K562 (cell line): ENCODE data around the gene ZBTB48. TPM values are rescaled to one million over a fixed set of nuclear protein-coding genes. Genes with fewer than 3 reads are reported as not detected.

Experiments
- ARHGAP35 ChIP-seq: fragments of 450-650 bp; IDR thresholded peaks from 2 replicates; pipeline ENCODE4 v1.6.1; 2018; ENCODE audit not compliant: partially characterized antibody
- BDP1 ChIP-seq: IDR thresholded peaks from 3 replicates; pipeline ENCODE4 v1.6.1; 2011; ENCODE audit not compliant: insufficient read length, insufficient read depth
- MCM3 ChIP-seq: fragments of 450-650 bp; IDR thresholded peaks from 2 replicates; pipeline ENCODE4 v1.6.1; 2016
- MYNN ChIP-seq, 2 experiments: sonication (generic); formaldehyde crosslinking in 1 of 2; IDR thresholded peaks; 2 replicates each; pipeline versions ENCODE4 v1.5.0 to v1.6.1; 2016 to 2020; ENCODE audit warnings: antibody characterized with exemption in 1 of 2, missing genetic modification reagents in 1 of 2
- NCOA2 ChIP-seq, 2 experiments: fragments of 450-650 bp; IDR thresholded peaks; 2 replicates each; pipeline ENCODE4 v1.6.1; 2018; ENCODE audit warnings: mild to moderate bottlenecking in 2 of 2, moderate library complexity in 1 of 2; ENCODE audit not compliant: partially characterized antibody in 2 of 2
- NR4A1 ChIP-seq, 2 experiments: fragments of 250-450 bp in 1 of 2; fragments of 450-650 bp in 1 of 2; sonication (Bioruptor Pico) in 1 of 2; IDR thresholded peaks; 2 replicates each; pipeline versions ENCODE4 v1.4.0 to v1.6.1; 2016 to 2020; ENCODE audit warnings: mild to moderate bottlenecking in 2 of 2, missing compliant biosample characterization in 1 of 2, missing genetic modification characterization in 1 of 2, moderate library complexity in 1 of 2
- PHB2 ChIP-seq: fragments of 450-650 bp; IDR thresholded peaks from 2 replicates; pipeline ENCODE4 v1.6.1; 2017; ENCODE audit warnings: low read depth
- RBFOX2 ChIP-seq: fragments of 200-400 bp; formaldehyde crosslinking; IDR thresholded peaks from 2 replicates; pipeline ENCODE4 v1.6.1; 2017; ENCODE audit warnings: low read depth, mild to moderate bottlenecking, low read length, moderate library complexity
- TOE1 ChIP-seq, 2 experiments: fragments of 450-650 bp in 1 of 2; sonication (generic) in 1 of 2; formaldehyde crosslinking in 1 of 2; IDR thresholded peaks; 2 replicates each; pipeline versions ENCODE4 v1.7.1 to v1.8.0; 2016 to 2022; ENCODE audit warnings: borderline replicate concordance in 2 of 2, mild to moderate bottlenecking in 2 of 2, antibody characterized with exemption in 1 of 2, inconsistent platforms in 1 of 2, low read depth in 1 of 2, missing genetic modification reagents in 1 of 2, moderate library complexity in 1 of 2
- ZBTB2 ChIP-seq: fragments of 450-650 bp; IDR thresholded peaks from 2 replicates; pipeline ENCODE4 v1.6.1; 2016; ENCODE audit warnings: antibody characterized with exemption
- ZHX1 ChIP-seq: fragments of 150-350 bp; conservative IDR thresholded peaks from 2 replicates; pipeline ENCODE4 v1.6.1; 2014; ENCODE audit warnings: low read length
- polyA plus RNA-seq, 8 experiments: library from polyadenylated mRNA; depleted of rRNA in 4 of 8; stranded (reverse) in 5 of 8; unstranded in 3 of 8; fragments of >200 nt; fragmentation: Nextera tagmentation in 2 of 8; fragmentation: Illumina TruSeq in 1 of 8; extraction: Ambion mirVana in 2 of 8; extraction: Trizol in 1 of 8; gene quantifications; 2 replicates each; pipeline versions ENCODE4 v1.2.1 to v1.2.3, GENCODE V29; 2011 to 2014; ENCODE audit warnings: inconsistent platforms in 1 of 8, missing spikeins in 1 of 8
- total RNA-seq, 7 experiments: library from RNA; depleted of rRNA in 6 of 7; stranded (reverse); fragments of >200 nt in 6 of 7; fragmentation: Illumina TruSeq in 2 of 7; extraction: Trizol in 2 of 7; gene quantifications; 2 replicates each; pipeline versions ENCODE4 v1.2.1 to v1.2.3, GENCODE V29; 2011 to 2021; ENCODE audit warnings: low replicate concordance in 1 of 7

Gene ZBTB48
- total and polyA plus RNA-seq, 9 of the 15 experiments (the other 6 are each of a cell fraction or from before 2014, with no cell fraction given) = 1.9 to 66.9 (median 29.5) TPM

GRCh38 chr1:6536291-6536690 is 43.5 kb upstream of the ZBTB48 start (continued):
- TF ChIP-seq ARHGAP35 (no peak), NCOA2 (IDR thresholded peaks at IDR 0.05; ENCODE audit: partially characterized antibody in 2 of 2) (no peak), ZBTB2 (no peak), MCM3 (no peak), RBFOX2 (no peak), TOE1 (IDR thresholded peaks at IDR 0.05; ENCODE audit: borderline replicate concordance) (no peak), TOE1 (CRISPR knock-in tag; IDR thresholded peaks at IDR 0.05; ENCODE audit: borderline replicate concordance, low read depth) (no peak), NR4A1 (CRISPR knock-in tag; IDR thresholded peaks at IDR 0.05) (no peak), NR4A1 (tag; IDR thresholded peaks at IDR 0.05) (no peak), MYNN (IDR thresholded peaks at IDR 0.05) (no peak), MYNN (CRISPR knock-in tag; IDR thresholded peaks at IDR 0.05) (no peak), PHB2 (no peak), BDP1 (no peak), ZHX1 (no peak)
- TF ChIP-seq, all 486 proteins: peak for 0
